ENCODE results near the gene TPP1. TPM values are rescaled to one million over a fixed set of nuclear protein-coding genes. Genes with fewer than 3 reads are reported as not detected.

The TPP1 gene
- total RNA-seq: 100 to 1,000 TPM in 1 of 2 experiments, 10 to 100 TPM in 1; 90.1 to 105 TPM

DNA sequence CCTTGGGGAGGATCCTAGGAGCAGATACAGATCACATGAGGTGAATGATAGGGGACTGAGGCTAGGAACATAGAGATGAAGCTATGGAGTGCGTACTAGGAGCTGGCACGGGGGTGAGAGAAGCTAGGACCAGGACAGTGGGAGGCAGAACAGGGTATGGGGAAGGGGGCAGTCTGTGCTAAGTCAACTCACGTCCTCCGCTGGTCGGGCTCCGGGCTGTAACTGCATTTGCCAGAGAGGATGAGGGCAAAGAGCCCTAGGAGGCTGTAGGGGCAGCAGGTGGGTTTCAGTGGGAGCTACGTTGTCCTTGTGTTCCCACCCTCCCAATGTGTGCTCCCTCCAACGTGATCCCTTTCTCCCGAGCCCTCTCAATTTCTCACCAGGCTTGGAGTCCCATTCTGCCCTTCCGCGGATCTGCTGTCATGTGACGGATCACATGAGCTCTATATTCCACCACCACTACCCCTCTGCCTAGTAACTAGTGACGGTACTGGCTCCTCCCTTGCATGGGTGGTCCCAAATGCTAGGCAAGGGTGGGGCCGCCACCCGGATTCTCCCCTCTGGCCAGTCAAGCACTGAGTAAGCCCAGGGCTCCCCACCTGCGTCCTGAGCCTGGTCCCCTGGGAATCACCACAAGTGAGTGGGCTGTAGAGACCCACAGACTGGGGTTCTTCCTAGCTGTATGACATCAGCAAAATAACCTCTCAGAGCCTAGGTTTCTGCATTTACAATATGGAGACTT lies at the start of gene TPP1:
TSS of gene TPP1 (minus strand) at position 419 of the 742 bp plus-strand sequence. CDS start at position 397, 22 bp downstream.
- ChIA-PET CTCF (interaction anchor here (0.8 to 2.4 kb wide), 15 partner anchors 11 to 91 kb away, joined by 3 to 12 read pairs (median 4); partner anchors contain the start of gene MRPL17), POLR2A (interaction anchor here (0.6 to 0.9 kb wide), 2 partner anchors 138 to 144 kb away, joined by 3 read pairs; partner anchors contain the start of genes ARFIP2 and TIMM10B)
- no peak within 1 kb of the TSS for H3K4me3 Mint-ChIP-seq
- peak; percentile 94 for DNase-seq
- no peak within 1 kb of the TSS for H3K27ac Mint-ChIP-seq
- H3K9me3 Mint-ChIP-seq: no peaks in the 10 kb centered on the region
- H3K27me3 Mint-ChIP-seq: no peaks in the 10 kb centered on the region
- peaks cover 7% of the 10 kb centered on the region for H3K4me1 Mint-ChIP-seq
- peaks cover 16% of the 10 kb centered on the region for H3K36me3 Mint-ChIP-seq (ENCODE audit: low read depth)

DNA sequence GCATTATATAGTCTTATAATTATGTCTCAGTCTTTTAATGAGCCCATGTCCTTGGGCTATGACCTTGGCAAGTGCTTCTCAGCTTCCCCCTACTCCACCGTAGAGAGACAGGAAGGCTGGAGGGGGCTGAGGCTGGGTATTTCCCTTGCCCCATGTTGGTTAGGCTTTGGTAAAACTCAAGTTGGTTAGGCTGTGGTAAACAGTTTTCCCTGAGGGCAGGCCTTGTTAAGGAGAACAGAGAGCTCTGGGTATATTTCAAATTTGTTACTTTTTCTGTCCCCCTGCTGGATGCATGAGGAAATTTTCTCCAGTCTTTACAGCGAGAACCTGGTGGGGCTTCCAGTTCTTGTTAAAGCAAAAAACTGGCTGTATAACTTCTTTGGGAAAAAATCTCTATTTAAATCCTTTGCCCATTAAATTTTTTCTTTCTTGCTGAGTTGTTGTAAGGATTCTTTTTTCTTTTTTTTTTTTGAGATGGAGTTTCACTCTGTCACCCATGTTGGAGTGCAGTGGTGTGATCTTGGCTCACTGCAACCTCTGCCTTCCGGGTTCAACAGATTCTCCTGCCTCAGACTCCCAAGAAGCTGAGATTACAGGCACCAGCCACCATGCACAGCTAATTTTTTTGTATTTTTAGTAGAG lies 48.6 kb upstream of the TPP1 start:
- Mint-ChIP-seq H3K9me3 (peaks cover 2% of the 10 kb centered on the region), H3K27ac (peak overlapping the region; percentile 54), H3K4me3 (no peak overlapping the region), H3K4me1 (peaks cover 63% of the 10 kb centered on the region), H3K27me3 (peaks cover 3% of the 10 kb centered on the region), H3K36me3 (ENCODE audit: low read depth) (peaks cover 13% of the 10 kb centered on the region)
- ChIA-PET CTCF (interaction anchor here (0.6 to 2.3 kb wide), 27 partner anchors 8 to 909 kb away, joined by 3 to 12 read pairs (median 3); partner anchors contain the start of genes ILK, MRPL17, SMPD1 and TAF10), POLR2A (interaction anchor here (0.6 kb wide), 1 partner anchor 15 kb away, joined by 7 read pairs; no protein-coding TSS in a partner anchor)
- peak; percentile 46 for DNase-seq

DNA sequence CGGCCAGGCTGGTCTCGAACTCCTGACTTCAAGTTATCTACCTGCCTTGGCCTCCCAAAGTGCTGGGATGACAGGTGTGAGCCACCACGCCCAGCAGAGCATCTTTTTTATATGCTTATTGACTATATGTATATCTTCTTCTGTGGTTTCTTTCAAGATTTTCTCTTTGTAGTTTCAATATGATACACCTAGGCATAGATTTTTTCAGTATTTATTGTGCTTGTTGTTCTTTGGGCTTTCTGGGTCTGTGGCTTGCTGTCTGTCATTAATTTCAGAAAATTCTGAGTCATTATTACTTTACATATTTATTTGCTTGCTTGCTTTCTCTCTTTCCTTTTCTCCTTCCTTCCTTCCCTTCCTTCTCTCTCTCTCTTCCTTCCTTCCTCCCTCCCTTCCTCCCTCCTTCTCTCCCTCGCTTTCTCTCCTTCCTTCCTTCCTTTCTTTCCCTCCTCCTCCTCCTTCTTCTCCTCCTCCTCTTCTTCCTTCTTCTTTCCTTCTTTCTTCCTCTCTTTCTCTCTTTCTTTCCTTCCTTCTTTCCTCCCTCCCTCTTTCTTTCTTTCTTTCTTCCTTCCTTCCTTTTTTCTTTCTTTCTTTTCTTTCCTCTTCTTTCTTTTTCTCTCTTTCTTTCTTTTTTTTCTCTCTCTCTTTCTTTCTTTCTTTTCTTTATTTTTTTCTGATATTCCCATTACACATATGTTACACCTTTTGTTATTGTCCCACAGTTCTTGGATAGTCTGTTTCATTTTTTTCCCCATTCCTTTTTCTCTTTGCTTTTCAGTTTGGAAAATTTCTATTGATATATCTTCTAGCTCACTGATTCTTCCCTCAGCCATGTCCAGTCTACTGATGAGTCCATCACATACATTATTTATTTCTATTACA lies 47.3 kb upstream of the TPP1 start:
- Mint-ChIP-seq H3K27me3 (peaks cover 3% of the 10 kb centered on the region), H3K36me3 (ENCODE audit: low read depth) (peaks cover 6% of the 10 kb centered on the region), H3K4me1 (peaks cover 50% of the 10 kb centered on the region), H3K4me3 (no peak overlapping the region), H3K9me3 (peaks cover 2% of the 10 kb centered on the region), H3K27ac (no peak overlapping the region)
- ChIA-PET CTCF (interaction anchor here (0.7 to 2.2 kb wide), 7 partner anchors 13 to 1389 kb away, joined by 3 to 12 read pairs (median 5); partner anchors contain the start of gene MRPL17), POLR2A (no interaction called here)
- no peak for DNase-seq

DNA sequence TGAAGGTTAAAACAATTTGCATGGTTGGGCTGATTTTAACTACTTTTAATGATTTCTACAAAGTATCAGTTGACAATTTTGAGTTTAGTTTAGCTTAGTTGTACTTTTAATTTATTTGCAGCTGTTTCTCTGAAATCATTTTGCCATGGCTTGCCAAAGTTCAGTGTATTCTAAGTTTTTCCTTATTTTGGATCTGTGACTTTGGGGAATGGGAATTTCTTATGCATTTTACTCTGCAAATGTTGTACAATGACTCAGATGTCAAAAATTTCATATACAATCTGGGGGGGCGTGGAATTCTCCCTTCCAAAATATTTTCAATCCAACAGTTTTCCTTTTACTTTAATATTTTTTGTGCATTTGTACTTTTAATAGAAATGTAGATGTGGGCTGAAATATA lies 45.3 kb upstream of the TPP1 start:
- H3K4me1 Mint-ChIP-seq: peaks cover 30% of the 10 kb centered on the region
- peaks cover 3% of the 10 kb centered on the region for H3K27me3 Mint-ChIP-seq
- CTCF ChIA-PET: no interaction called here
- no peaks in the 10 kb centered on the region for H3K36me3 Mint-ChIP-seq (ENCODE audit: low read depth)
- no peak for DNase-seq
- H3K27ac Mint-ChIP-seq: no peak overlapping the region
- H3K4me3 Mint-ChIP-seq: no peak overlapping the region
- POLR2A ChIA-PET: no interaction called here
- H3K9me3 Mint-ChIP-seq: no peaks in the 10 kb centered on the region

DNA sequence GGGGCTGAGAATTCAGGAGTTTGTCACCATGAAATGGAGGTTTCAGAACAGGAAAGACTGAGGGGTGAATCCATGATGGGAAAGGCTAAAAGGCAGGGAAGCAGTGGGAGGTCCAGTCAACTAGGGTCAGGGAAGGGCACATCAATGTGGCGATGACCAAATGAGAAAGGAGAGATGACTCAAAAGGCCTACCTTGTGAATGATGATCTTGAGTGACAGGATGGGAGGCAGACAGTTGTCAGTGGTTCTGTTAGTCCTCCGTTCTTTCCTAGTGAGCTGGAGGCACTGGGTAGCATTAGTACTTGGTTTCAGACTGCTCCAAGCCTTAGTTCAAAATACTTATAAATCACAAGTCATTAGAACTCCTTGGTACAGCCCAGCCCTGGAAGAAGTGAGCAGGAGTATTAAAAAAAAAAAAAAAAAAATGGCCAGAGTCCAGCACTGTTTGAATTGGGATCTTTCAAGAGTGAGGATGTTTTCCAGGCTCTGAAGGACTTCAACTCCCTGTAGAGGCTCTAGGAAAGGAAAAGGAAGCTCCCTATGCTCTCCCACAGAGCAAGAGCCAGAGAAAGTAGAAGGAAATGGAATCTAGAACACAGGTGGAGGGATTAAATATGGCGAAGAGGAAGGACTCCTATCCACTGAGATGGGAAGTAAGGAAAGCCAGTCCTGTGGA lies 44.7 kb upstream of the TPP1 start:
- Mint-ChIP-seq H3K4me1 (peaks cover 30% of the 10 kb centered on the region), H3K36me3 (ENCODE audit: low read depth) (no peaks in the 10 kb centered on the region), H3K4me3 (no peak overlapping the region), H3K27me3 (peaks cover 3% of the 10 kb centered on the region), H3K27ac (no peak overlapping the region), H3K9me3 (no peaks in the 10 kb centered on the region)
- no peak for DNase-seq
- CTCF ChIA-PET: interaction anchor here (0.7 kb wide), 1 partner anchor 57 kb away, joined by 4 read pairs; no protein-coding TSS in a partner anchor
- POLR2A ChIA-PET: no interaction called here

DNA sequence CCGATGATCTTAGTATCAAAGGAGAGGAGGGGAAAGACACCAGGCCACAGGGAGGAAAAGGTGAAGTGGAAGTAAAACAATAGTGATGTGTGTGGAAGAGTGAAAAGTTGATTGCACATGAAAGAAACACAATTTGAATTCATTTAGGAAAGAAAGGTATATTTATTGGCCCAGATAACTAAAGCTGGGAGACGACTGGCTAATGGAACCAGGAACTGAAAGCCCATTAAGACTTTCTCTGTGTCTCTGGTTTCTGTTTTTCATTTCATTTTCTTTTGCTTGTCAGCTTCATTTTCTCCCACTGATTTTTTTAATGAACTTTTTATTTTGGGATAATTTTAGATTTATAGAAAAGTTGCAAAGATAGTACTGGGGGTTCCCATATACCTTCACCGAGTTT lies 41.5 kb upstream of the TPP1 start:
- POLR2A ChIA-PET: no interaction called here
- no peak for DNase-seq
- Mint-ChIP-seq H3K36me3 (ENCODE audit: low read depth) (no peaks in the 10 kb centered on the region), H3K27ac (no peak overlapping the region), H3K4me1 (peaks cover 13% of the 10 kb centered on the region), H3K27me3 (peaks cover 18% of the 10 kb centered on the region), H3K9me3 (no peaks in the 10 kb centered on the region), H3K4me3 (no peak overlapping the region)
- CTCF ChIA-PET: no interaction called here

DNA sequence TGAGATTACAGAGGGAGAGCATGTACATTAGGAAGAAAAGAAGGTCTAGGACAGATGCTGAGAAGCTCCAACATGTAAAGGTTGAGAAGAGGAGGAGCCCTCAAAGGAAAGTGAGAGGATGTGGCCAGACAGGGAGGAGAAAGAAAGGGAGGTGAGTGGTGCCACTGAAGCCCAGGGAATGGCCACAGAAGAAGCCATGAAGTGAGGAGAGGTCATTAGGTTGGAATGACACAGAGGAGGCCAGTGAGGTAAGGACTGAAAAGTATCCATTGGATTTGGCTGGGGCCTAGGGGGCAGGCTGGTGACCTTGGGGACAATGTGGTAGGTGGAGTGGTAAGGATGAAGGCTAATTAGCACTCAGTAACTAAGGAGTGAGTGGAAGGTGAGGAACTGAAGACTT lies 39.4 kb upstream of the TPP1 start:
- DNase-seq: no peak
- Mint-ChIP-seq H3K27ac (no peak overlapping the region), H3K27me3 (peaks cover 15% of the 10 kb centered on the region), H3K4me1 (peaks cover 12% of the 10 kb centered on the region), H3K4me3 (no peak overlapping the region), H3K36me3 (ENCODE audit: low read depth) (no peaks in the 10 kb centered on the region), H3K9me3 (no peaks in the 10 kb centered on the region)
- CTCF ChIA-PET: interaction anchor here (1.1 kb wide), 1 partner anchor 12 kb away, joined by 3 read pairs; no protein-coding TSS in a partner anchor
- POLR2A ChIA-PET: no interaction called here

DNA sequence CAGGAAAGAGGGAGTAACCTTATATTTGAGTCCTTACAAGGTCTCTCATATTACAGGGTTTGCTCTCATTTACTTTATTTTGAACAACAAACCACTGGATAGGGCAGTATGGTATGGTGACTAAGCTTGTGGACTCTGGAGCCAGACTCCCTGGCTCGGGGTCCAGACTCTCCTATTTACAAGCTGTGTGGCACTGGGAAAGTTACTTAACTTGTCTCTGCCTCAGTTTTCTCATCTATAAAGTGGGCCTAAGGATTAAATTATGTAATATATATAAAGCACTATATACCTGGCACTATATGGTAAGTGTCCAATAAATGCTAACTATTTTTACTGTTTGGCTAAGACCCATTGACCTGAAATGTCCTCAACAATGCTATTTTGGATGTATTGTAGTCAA lies 38.1 kb upstream of the TPP1 start:
- no peak for DNase-seq
- peaks cover 15% of the 10 kb centered on the region for H3K27me3 Mint-ChIP-seq
- H3K4me3 Mint-ChIP-seq: no peak overlapping the region
- ChIA-PET CTCF (interaction anchor here (0.6 to 1.3 kb wide), 3 partner anchors 9 to 26 kb away, joined by 3 to 5 read pairs (median 4); partner anchors contain the start of gene MRPL17), POLR2A (no interaction called here)
- H3K4me1 Mint-ChIP-seq: peaks cover 8% of the 10 kb centered on the region
- H3K36me3 Mint-ChIP-seq (ENCODE audit: low read depth): no peaks in the 10 kb centered on the region
- H3K9me3 Mint-ChIP-seq: no peaks in the 10 kb centered on the region
- no peak overlapping the region for H3K27ac Mint-ChIP-seq

DNA sequence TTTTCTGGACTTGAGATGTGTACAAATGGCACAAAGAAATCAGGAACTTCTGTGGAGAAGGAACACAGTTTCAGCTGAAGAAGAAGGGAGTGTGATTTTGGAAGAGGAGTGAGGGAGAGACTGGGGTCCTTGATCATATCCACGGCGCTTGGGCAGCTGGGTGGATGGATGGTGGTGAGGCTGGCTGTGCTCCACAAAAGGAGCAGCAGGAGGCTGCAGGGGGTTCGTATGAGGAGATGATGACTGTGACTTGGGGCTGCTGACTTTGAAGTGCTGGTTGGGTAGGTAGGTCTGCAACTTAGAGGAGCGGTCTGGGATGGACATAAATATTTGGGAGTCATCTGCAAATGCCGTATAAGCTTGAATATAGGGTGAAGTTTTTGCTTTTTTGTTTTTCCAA lies 37.7 kb upstream of the TPP1 start:
- POLR2A ChIA-PET: no interaction called here
- DNase-seq: no peak
- CTCF ChIA-PET: interaction anchor here (0.6 to 1.3 kb wide), 3 partner anchors 8 to 26 kb away, joined by 3 to 5 read pairs (median 4); partner anchors contain the start of gene MRPL17
- no peaks in the 10 kb centered on the region for H3K36me3 Mint-ChIP-seq (ENCODE audit: low read depth)
- no peak overlapping the region for H3K27ac Mint-ChIP-seq
- no peaks in the 10 kb centered on the region for H3K9me3 Mint-ChIP-seq
- H3K27me3 Mint-ChIP-seq: peaks cover 15% of the 10 kb centered on the region
- peaks cover 8% of the 10 kb centered on the region for H3K4me1 Mint-ChIP-seq
- H3K4me3 Mint-ChIP-seq: peak overlapping the region; percentile 1

DNA sequence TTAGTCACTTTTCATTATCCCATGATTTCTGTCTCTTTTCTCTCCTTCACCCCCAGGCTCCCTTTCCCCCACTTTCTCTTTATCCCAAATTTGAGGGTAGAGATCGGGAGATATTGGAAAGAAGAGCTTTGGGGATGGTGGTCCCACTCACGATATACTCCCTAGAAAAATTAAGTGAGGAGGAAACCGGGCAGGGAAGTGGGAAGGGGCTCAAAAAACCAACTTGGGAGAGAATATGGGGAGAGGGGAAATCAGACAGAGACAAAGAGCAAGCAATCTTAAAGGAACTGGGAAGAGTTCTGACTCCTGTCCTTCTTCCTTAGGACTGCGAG lies 37.3 kb upstream of the TPP1 start:
- Mint-ChIP-seq H3K4me1 (peaks cover 8% of the 10 kb centered on the region), H3K27me3 (peaks cover 15% of the 10 kb centered on the region), H3K36me3 (ENCODE audit: low read depth) (no peaks in the 10 kb centered on the region), H3K4me3 (peak overlapping the region; percentile 45), H3K9me3 (no peaks in the 10 kb centered on the region), H3K27ac (no peak overlapping the region)
- POLR2A ChIA-PET: no interaction called here
- no peak for DNase-seq
- CTCF ChIA-PET: no interaction called here

DNA sequence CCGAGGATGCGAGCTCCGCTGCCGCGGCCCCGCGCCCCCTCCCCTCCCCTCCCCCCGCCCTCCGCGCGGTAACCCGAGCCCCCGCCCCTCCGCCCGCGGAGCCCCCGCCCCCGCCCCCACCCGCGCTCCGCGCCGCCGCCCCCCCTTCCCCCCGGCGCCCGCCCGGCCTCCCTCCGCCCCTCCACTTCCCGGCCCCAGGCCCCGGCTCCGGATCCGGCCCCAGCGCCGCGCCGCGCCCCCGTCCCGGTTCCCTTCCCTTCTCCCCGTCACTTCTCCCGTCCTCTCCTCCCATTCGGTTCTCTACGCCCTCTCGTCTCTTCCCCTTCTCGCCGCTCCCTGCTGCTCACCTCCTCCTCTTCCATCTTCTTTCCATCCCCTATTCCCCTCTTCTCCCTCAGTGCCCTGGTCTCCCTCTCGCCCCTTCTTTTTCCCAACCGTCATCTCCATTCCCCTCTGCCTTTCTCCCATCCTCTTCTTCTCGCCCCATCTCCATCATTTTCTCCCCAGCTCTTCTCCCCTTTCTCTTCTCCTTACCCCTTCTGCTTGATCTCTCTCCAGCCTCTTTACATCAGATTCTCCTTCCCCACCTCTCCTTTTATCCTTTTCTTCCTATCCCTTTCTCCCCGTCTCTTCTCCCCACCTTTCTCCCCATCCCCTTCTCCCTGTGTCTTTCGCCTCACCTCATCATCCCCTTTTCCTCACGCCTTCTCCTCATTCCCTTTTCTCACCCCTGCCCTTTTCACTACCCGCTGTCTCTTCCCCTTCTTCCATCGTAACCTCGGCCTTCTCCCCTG lies 36.8 kb upstream of the TPP1 start, which contains the start of gene DCHS1:
TSS of gene DCHS1 (minus strand) at position 20 of the 794 bp plus-strand sequence. CDS start 14,196 bp downstream, outside the sequence.
- CTCF ChIA-PET: no interaction called here
- Mint-ChIP-seq H3K4me3 (peak within 1 kb of the TSS; percentile 45), H3K9me3 (no peaks in the 10 kb centered on the region), H3K27ac (no peak within 1 kb of the TSS), H3K27me3 (peaks cover 15% of the 10 kb centered on the region), H3K4me1 (peaks cover 8% of the 10 kb centered on the region), H3K36me3 (ENCODE audit: low read depth) (no peaks in the 10 kb centered on the region)
- POLR2A ChIA-PET: no interaction called here
- DNase-seq: no peak

Measured in activated CD4-positive, alpha-beta T cell treated with anti-CD3 and anti-CD28 coated beads, Interleukin-2, amount 10 ng/mL, durations not matched to agents 7 days and 5 days (primary cell).